Mesenchymal stem cell (in vitro differentiated cells and primary cell): ENCODE data around the gene NUTM1.

Source experiments
- DNase-seq: peaks from one replicate; pipeline ENCODE4 v3.0.0-alpha.2; 2013
- H2AFZ ChIP-seq: one replicate; pipeline ENCODE4 v1.6.1; 2013; ENCODE audit warnings: low read depth, mild to moderate bottlenecking, control low read depth, inconsistent platforms, low read length, moderate library complexity
- H2AK5ac ChIP-seq: 2 replicates; pipeline ENCODE4 v1.6.1; 2013; ENCODE audit warnings: low read length, moderate library complexity, mild to moderate bottlenecking, inconsistent platforms; ENCODE audit not compliant: severe bottlenecking
- H2BK120ac ChIP-seq: one replicate; pipeline ENCODE4 v1.6.1; 2013; ENCODE audit warnings: low read depth, mild to moderate bottlenecking, inconsistent platforms, low read length, moderate library complexity
- H2BK12ac ChIP-seq, 2 experiments: one replicate each; pipeline ENCODE4 v1.6.1; 2013; ENCODE audit warnings: inconsistent platforms in 2 of 2, low read length in 2 of 2, mild to moderate bottlenecking in 2 of 2, moderate library complexity in 2 of 2, control low read depth in 1 of 2
- H2BK15ac ChIP-seq: one replicate; pipeline ENCODE4 v1.6.1; 2013; ENCODE audit warnings: mild to moderate bottlenecking, low read depth, inconsistent platforms; ENCODE audit not compliant: poor library complexity, severe bottlenecking
- H2BK5ac ChIP-seq: 2 replicates; pipeline ENCODE4 v1.6.1; 2013; ENCODE audit warnings: low read depth, mild to moderate bottlenecking, low read length, control low read depth, inconsistent platforms; ENCODE audit not compliant: poor library complexity, severe bottlenecking
- H3K14ac ChIP-seq, 2 experiments: one replicate each; pipeline ENCODE4 v1.6.1; 2013; ENCODE audit warnings: inconsistent platforms in 2 of 2, low read length in 2 of 2, control low read depth in 1 of 2, mild to moderate bottlenecking in 1 of 2, moderate library complexity in 1 of 2
- H3K18ac ChIP-seq, 2 experiments: one replicate each; pipeline ENCODE4 v1.6.1; 2013; ENCODE audit warnings: inconsistent platforms in 2 of 2, low read length in 2 of 2, control low read depth in 1 of 2, low read depth in 1 of 2, mild to moderate bottlenecking in 1 of 2
- H3K23ac ChIP-seq, 2 experiments: one replicate each; pipeline ENCODE4 v1.6.1; 2013; ENCODE audit warnings: inconsistent platforms in 2 of 2, low read length in 2 of 2, mild to moderate bottlenecking in 2 of 2, moderate library complexity in 2 of 2, control low read depth in 1 of 2
- H3K27ac ChIP-seq: 2 replicates; pipeline ENCODE4 v1.5.1; 2013; ENCODE audit warnings: mild to moderate bottlenecking, moderate library complexity, low read length, control low read depth, inconsistent platforms; ENCODE audit not compliant: poor library complexity, severe bottlenecking
- H3K27me3 ChIP-seq, 2 experiments: 2 replicates each; pipeline versions ENCODE4 v1.6.1 to v1.7.0; 2013; ENCODE audit warnings: low read length in 2 of 2, mild to moderate bottlenecking in 2 of 2, moderate library complexity in 2 of 2, control low read depth in 1 of 2, inconsistent platforms in 1 of 2; ENCODE audit not compliant: control insufficient read depth in 1 of 2, insufficient read depth in 1 of 2
- H3K36me3 ChIP-seq, 2 experiments: 2 replicates each; pipeline versions ENCODE4 v1.6.1 to v1.7.0; 2013; ENCODE audit warnings: low read length in 2 of 2, control low read depth in 1 of 2, inconsistent platforms in 1 of 2, low read depth in 1 of 2, mild to moderate bottlenecking in 1 of 2; ENCODE audit not compliant: insufficient read depth in 2 of 2, control insufficient read depth in 1 of 2
- H3K4ac ChIP-seq, 2 experiments: one replicate each; pipeline ENCODE4 v1.6.1; 2013; ENCODE audit warnings: inconsistent platforms in 2 of 2, low read length in 2 of 2, mild to moderate bottlenecking in 2 of 2, moderate library complexity in 2 of 2, control low read depth in 1 of 2, low read depth in 1 of 2
- H3K4me1 ChIP-seq: 2 replicates; pipeline ENCODE4 v1.6.1; 2013; ENCODE audit warnings: low read depth, low read length, control low read depth; ENCODE audit not compliant: control insufficient read depth, insufficient read depth
- H3K4me2 ChIP-seq: 2 replicates; pipeline ENCODE4 v1.6.1; 2013; ENCODE audit warnings: low read length, mild to moderate bottlenecking, inconsistent platforms; ENCODE audit not compliant: poor library complexity, severe bottlenecking
- H3K4me3 ChIP-seq, 2 experiments: 2 replicates each; pipeline versions ENCODE4 v1.5.1 to v1.7.0; 2013; ENCODE audit warnings: low read length in 2 of 2, mild to moderate bottlenecking in 2 of 2, control low read depth in 1 of 2, low read depth in 1 of 2; ENCODE audit not compliant: insufficient read depth in 1 of 2
- H3K79me1 ChIP-seq: replicated peaks from 2 replicates; pipeline ENCODE4 v1.6.1; 2013; ENCODE audit warnings: mild to moderate bottlenecking, control low read depth, low read length, inconsistent platforms; ENCODE audit not compliant: poor library complexity, severe bottlenecking
- H3K9ac ChIP-seq: 2 replicates; pipeline ENCODE4 v1.7.0; 2013; ENCODE audit warnings: mild to moderate bottlenecking, low read length, moderate library complexity
- H3K9me3 ChIP-seq: 2 replicates; pipeline ENCODE4 v1.7.0; 2013; ENCODE audit warnings: mild to moderate bottlenecking, low read length; ENCODE audit not compliant: control insufficient read depth
- H4K8ac ChIP-seq: one replicate; pipeline ENCODE4 v1.6.1; 2013; ENCODE audit warnings: inconsistent platforms, mild to moderate bottlenecking, low read length, moderate library complexity
- H4K91ac ChIP-seq: one replicate; pipeline ENCODE4 v1.6.1; 2013; ENCODE audit warnings: mild to moderate bottlenecking, low read length, inconsistent platforms
- WGBS: methylation state at CpG from one replicate; pipeline ENCODE4 v1.1.7; 2013; ENCODE audit warnings: mixed read lengths; 5-methylcytosine and 5-hydroxymethylcytosine counted together

NUTM1 gene

GRCh38 chr15:34324933-34325332 lies 18.2 kb upstream of the NUTM1 start:
- WGBS, result 91% methylated on average over 1 of the region's 1 CpG
- no peak overlapping the region for H2BK120ac ChIP-seq
- H3K27me3 ChIP-seq, result no peaks in the 10 kb centered on the region
- DNase-seq, result no peak
- no peak overlapping the region for H4K8ac ChIP-seq
- no peak overlapping the region for H3K4ac ChIP-seq
- no peaks in the 10 kb centered on the region for H3K9me3 ChIP-seq
- no peak overlapping the region for H2AK5ac ChIP-seq
- H4K91ac ChIP-seq, result no peak overlapping the region
- peaks cover 6% of the 10 kb centered on the region for H3K79me1 ChIP-seq
- H3K4me1 ChIP-seq, result no peaks in the 10 kb centered on the region
- H2BK15ac ChIP-seq, result no peak overlapping the region
- H3K4me2 ChIP-seq, result no peak overlapping the region
- no peak overlapping the region for H2AFZ ChIP-seq
- H3K9ac ChIP-seq, result no peak overlapping the region
- no peak overlapping the region for H2BK12ac ChIP-seq
- H3K23ac ChIP-seq, result no peak overlapping the region
- H2BK5ac ChIP-seq, result no peak overlapping the region
- no peaks in the 10 kb centered on the region for H3K36me3 ChIP-seq
- H3K4me3 ChIP-seq, result no peak overlapping the region
- no peak overlapping the region for H3K27ac ChIP-seq
- no peak overlapping the region for H3K18ac ChIP-seq
- no peak overlapping the region for H3K14ac ChIP-seq

GRCh38 chr15:34325368-34325767 lies 17.7 kb upstream of the NUTM1 start:
- Histone ChIP-seq H3K4ac (no peak overlapping the region), H4K8ac (no peak overlapping the region), H4K91ac (no peak overlapping the region), H3K27ac (no peak overlapping the region), H3K4me1 (no peaks in the 10 kb centered on the region), H3K79me1 (peaks cover 8% of the 10 kb centered on the region), H2BK15ac (no peak overlapping the region), H3K23ac (no peak overlapping the region), H3K18ac (no peak overlapping the region), H3K36me3 (no peaks in the 10 kb centered on the region), H3K4me3 (no peak overlapping the region), H2BK120ac (no peak overlapping the region), H3K9ac (no peak overlapping the region), H3K14ac (no peak overlapping the region), H2BK12ac (no peak overlapping the region), H2AFZ (no peak overlapping the region), H3K9me3 (no peaks in the 10 kb centered on the region), H2BK5ac (no peak overlapping the region), H2AK5ac (no peak overlapping the region), H3K27me3 (no peaks in the 10 kb centered on the region), H3K4me2 (no peak overlapping the region)
- no peak for DNase-seq

GRCh38 chr15:34327906-34328305 lies 15.2 kb upstream of the NUTM1 start:
- Histone ChIP-seq H3K23ac (no peak overlapping the region), H3K36me3 (no peaks in the 10 kb centered on the region), H3K27me3 (no peaks in the 10 kb centered on the region), H3K9ac (no peak overlapping the region), H3K4me3 (no peak overlapping the region), H3K14ac (no peak overlapping the region), H4K91ac (no peak overlapping the region), H2AK5ac (no peak overlapping the region), H4K8ac (no peak overlapping the region), H2BK15ac (no peak overlapping the region), H3K18ac (no peak overlapping the region), H3K4me2 (no peak overlapping the region), H2BK12ac (no peak overlapping the region), H2AFZ (no peak overlapping the region), H3K27ac (no peak overlapping the region), H3K9me3 (no peaks in the 10 kb centered on the region), H2BK120ac (no peak overlapping the region), H3K79me1 (peaks cover 7% of the 10 kb centered on the region), H3K4ac (no peak overlapping the region), H3K4me1 (peaks cover 2% of the 10 kb centered on the region), H2BK5ac (no peak overlapping the region)
- DNase-seq, result no peak
- WGBS, result 95% methylated on average over 4 of the region's 4 CpGs

GRCh38 chr15:34329006-34329405 lies 14.1 kb upstream of the NUTM1 start:
- H3K9ac ChIP-seq, result no peak overlapping the region
- H3K36me3 ChIP-seq, result no peaks in the 10 kb centered on the region
- no peak overlapping the region for H3K27ac ChIP-seq
- H3K27me3 ChIP-seq, result no peaks in the 10 kb centered on the region
- no peak overlapping the region for H3K4ac ChIP-seq
- peaks cover 2% of the 10 kb centered on the region for H3K4me1 ChIP-seq
- WGBS, result 75% methylated on average over 2 of the region's 2 CpGs
- no peak overlapping the region for H2BK12ac ChIP-seq
- no peak for DNase-seq
- H3K4me3 ChIP-seq, result no peak overlapping the region
- no peak overlapping the region for H2BK5ac ChIP-seq
- H2AFZ ChIP-seq, result no peak overlapping the region
- no peak overlapping the region for H3K18ac ChIP-seq
- no peak overlapping the region for H2BK15ac ChIP-seq
- no peaks in the 10 kb centered on the region for H3K9me3 ChIP-seq
- H3K79me1 ChIP-seq, result peaks cover 3% of the 10 kb centered on the region
- H3K14ac ChIP-seq, result no peak overlapping the region
- H2AK5ac ChIP-seq, result no peak overlapping the region
- no peak overlapping the region for H3K4me2 ChIP-seq
- H4K91ac ChIP-seq, result no peak overlapping the region
- H4K8ac ChIP-seq, result no peak overlapping the region
- no peak overlapping the region for H2BK120ac ChIP-seq
- no peak overlapping the region for H3K23ac ChIP-seq
